Body of pancreas (tissue), 4 donors: ENCODE measurements around the gene TFAP2A. TPM values are rescaled to one million over a fixed set of nuclear protein-coding genes. Genes with fewer than 3 reads are reported as not detected.

Experiments
- ATAC-seq: fragments of 150-250 bp; one replicate; pipeline ENCODE4 v1.9.1; 2016
- DNase-seq, 4 donors: peaks; one replicate each; pipeline ENCODE4 v3.0.0-alpha.2; 2019
- H3K27ac ChIP-seq, 4 donors: fragments of 200-600 bp; sonication (generic); 1 replicate in 3 of 4; 2 replicates in 1 of 4; pipeline versions ENCODE4 v1.5.1 to v1.6.1; 2016 to 2019; ENCODE audit warnings: mild to moderate bottlenecking in 1 of 4, mixed read lengths in 1 of 4, moderate library complexity in 1 of 4
- H3K27me3 ChIP-seq, 2 donors: fragments of 200-600 bp; sonication (generic); one replicate each; pipeline ENCODE4 v1.6.0; 2016; ENCODE audit warnings: mild to moderate bottlenecking in 1 of 2
- H3K36me3 ChIP-seq, 2 donors: fragments of 200-600 bp; sonication (generic); replicated peaks in 1 of 2; 2 replicates each; pipeline ENCODE4 v1.5.1; 2016; ENCODE audit warnings: low read depth in 2 of 2; ENCODE audit not compliant: insufficient read depth in 1 of 2
- H3K4me1 ChIP-seq: fragments of 200-600 bp; sonication (generic); one replicate; pipeline ENCODE4 v1.6.0; 2016
- H3K4me3 ChIP-seq, 2 donors: fragments of 200-600 bp; sonication (generic); 1 replicate in 1 of 2; 2 replicates in 1 of 2; pipeline ENCODE4 v1.5.1; 2016 to 2019
- H3K9me3 ChIP-seq, 3 donors: fragments of 200-600 bp; sonication (generic); 1 replicate in 2 of 3; 2 replicates in 1 of 3; pipeline ENCODE4 v1.5.1; 2016
- POLR2A ChIP-seq, 3 donors: fragments of 450-650 bp; IDR thresholded peaks; one replicate each; pipeline ENCODE4 v1.6.1; 2016; ENCODE audit warnings: antibody characterized with exemption in 3 of 3, mild to moderate bottlenecking in 2 of 3
- WGBS, 2 donors: methylation state at CpG; one replicate each; pipeline ENCODE4 v1.1.5; 2017; 5-methylcytosine and 5-hydroxymethylcytosine counted together
- intact Hi-C: fragments of 100-400 bp; cut with DNase I; formaldehyde crosslinking; loops from one replicate; pipeline ENCODE4 v1.15.1; 2023
- total RNA-seq, 2 donors: library from RNA; depleted of rRNA; stranded (reverse); fragments of >200 nt; gene quantifications; one replicate each; pipeline ENCODE4 v1.1.0, GENCODE V29; 2016
- TF ChIP-seq, protein P1 (sequence below), 7 experiments: fragments of 450-650 bp in 4 of 7; fragments of 200-600 bp in 3 of 7; sonication (generic) in 3 of 7; IDR thresholded peaks; one replicate each; pipeline ENCODE4 v1.5.1; 2016 to 2019; ENCODE audit warnings: antibody characterized with exemption in 7 of 7

TFAP2A gene
- total RNA-seq, 2 donors from 2014 or later: not detected

DNA sequence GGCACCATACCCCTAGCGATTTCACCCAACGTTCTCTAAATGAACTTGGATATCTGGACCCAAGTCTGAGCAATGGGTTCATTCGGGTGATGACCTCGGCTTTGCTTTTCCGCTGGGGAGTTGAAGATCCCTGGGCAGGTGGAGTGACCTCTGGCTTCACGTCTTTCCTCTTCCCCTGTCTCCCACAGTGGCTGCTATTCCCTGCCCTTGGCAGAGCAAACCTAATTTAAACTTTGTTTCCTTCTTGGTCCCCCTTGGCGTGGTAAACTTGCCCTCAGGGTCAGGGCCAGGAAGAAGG is 7.8 kb upstream of the TFAP2A start:
- TF ChIP-seq POLR2A (IDR thresholded peaks at IDR 0.05): no peak
- TF ChIP-seq, protein P1, sequence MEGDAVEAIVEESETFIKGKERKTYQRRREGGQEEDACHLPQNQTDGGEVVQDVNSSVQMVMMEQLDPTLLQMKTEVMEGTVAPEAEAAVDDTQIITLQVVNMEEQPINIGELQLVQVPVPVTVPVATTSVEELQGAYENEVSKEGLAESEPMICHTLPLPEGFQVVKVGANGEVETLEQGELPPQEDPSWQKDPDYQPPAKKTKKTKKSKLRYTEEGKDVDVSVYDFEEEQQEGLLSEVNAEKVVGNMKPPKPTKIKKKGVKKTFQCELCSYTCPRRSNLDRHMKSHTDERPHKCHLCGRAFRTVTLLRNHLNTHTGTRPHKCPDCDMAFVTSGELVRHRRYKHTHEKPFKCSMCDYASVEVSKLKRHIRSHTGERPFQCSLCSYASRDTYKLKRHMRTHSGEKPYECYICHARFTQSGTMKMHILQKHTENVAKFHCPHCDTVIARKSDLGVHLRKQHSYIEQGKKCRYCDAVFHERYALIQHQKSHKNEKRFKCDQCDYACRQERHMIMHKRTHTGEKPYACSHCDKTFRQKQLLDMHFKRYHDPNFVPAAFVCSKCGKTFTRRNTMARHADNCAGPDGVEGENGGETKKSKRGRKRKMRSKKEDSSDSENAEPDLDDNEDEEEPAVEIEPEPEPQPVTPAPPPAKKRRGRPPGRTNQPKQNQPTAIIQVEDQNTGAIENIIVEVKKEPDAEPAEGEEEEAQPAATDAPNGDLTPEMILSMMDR (IDR thresholded peaks at IDR 0.05): no peak
- 6 to 23% methylated on average over 7 of the region's 7 CpGs for whole genome bisulfite sequencing, 2 donors
- peaks cover 0 to 55% of the 10 kb centered on the region in 2 donors for H3K27me3 ChIP-seq
- intact Hi-C loops: no loop called here
- H3K36me3 ChIP-seq: no peaks in the 10 kb centered on the region
- H3K27ac ChIP-seq: no peak overlapping the region
- no peak for DNase-seq
- no peaks in the 10 kb centered on the region for H3K9me3 ChIP-seq
- peaks cover 25% of the 10 kb centered on the region for H3K4me1 ChIP-seq
- no peak for ATAC-seq
- H3K4me3 ChIP-seq: no peak overlapping the region

DNA sequence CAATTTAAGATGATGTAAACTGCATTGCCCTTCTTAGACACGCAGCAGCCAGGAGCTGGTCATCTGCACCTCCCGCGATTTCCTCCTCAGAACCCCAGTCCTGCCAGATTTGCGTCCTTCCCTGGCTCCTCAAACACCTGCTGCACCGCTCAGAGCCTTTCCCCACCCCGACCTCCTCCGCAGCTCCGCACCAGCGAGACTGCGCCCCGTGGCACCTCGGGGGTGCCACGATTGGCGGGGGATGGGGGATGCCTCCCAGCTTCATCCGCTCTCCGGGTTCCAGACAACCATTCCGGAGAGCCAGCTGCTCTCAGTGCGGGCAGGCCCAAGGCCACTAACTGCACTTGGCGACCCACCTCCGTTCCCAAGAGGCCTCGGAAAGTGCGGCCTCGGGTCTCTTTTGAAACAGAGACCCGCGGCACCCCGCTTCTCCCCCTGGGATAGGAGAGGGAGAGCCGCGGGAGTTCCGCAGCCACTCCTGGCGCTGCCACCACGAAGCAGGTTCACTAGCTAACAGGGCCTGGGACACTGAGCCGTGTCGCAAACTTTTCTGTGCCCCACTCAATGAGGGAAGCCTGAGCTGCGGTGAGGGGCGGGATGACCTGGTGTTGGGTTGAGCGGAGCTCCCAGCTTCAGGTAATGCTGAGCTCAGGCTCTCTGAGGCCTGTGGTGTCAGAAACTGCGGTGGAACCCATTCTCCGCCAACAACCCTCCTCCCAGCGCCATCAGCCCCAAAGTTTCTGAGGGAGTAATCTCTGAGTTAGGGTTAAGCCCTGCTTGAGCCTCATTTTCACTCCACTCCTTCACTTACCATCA is 7.3 kb upstream of the TFAP2A start:
- Histone ChIP-seq H3K4me1 (peaks cover 28% of the 10 kb centered on the region), H3K27me3 (peaks cover 0 to 61% of the 10 kb centered on the region in 2 donors), H3K9me3 (no peaks in the 10 kb centered on the region), H3K27ac (no peak overlapping the region), H3K4me3 (no peak overlapping the region), H3K36me3 (no peaks in the 10 kb centered on the region)
- DNase-seq (no peak), ATAC-seq (no peak)
- intact Hi-C loops: no loop called here
- WGBS, 2 donors: 6 to 7% methylated on average over 12 to 31 of the region's 39 CpGs
- TF ChIP-seq, protein P1 (IDR thresholded peaks at IDR 0.05): no peak
- TF ChIP-seq POLR2A (IDR thresholded peaks at IDR 0.05): no peak

DNA sequence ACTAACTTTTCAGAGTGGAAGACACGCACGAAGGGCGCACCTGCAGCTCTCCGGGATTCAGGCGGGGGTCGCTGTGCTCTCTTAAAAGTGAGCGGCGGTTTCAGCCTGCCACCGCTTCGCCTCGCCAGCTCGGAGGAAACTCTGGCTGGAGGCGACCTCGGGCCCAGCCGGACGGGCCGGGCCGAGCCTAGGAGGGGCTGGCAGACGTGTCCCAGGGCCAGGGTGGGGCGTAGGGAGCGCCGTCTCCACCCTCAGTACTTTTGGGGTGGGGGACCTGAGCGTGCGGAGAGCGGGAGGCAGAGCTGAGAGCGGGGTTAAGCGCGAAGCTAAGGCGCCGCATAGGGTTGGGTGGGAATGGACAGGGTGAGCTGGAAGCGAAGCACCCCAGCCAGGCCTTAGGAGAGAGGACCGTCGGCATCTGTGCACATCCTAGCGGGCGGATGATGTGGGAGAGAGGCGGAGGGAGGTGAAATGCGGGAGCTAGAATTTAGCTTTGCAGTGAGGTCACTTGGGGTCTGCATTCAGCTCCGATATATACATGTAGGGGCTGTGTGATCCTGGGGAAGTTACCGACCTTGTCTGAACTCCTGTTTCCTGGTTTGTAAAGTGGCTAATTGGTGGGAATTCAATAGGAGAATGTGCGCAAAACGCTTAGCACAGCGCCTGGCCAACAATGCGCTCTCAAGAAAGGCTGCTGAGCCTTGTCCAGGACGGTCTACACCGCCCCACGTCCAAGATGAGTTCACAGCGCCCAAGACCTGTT is 6.5 kb upstream of the TFAP2A start:
- Histone ChIP-seq H3K27ac (no peak overlapping the region), H3K4me1 (peaks cover 32% of the 10 kb centered on the region), H3K36me3 (no peaks in the 10 kb centered on the region)

DNA sequence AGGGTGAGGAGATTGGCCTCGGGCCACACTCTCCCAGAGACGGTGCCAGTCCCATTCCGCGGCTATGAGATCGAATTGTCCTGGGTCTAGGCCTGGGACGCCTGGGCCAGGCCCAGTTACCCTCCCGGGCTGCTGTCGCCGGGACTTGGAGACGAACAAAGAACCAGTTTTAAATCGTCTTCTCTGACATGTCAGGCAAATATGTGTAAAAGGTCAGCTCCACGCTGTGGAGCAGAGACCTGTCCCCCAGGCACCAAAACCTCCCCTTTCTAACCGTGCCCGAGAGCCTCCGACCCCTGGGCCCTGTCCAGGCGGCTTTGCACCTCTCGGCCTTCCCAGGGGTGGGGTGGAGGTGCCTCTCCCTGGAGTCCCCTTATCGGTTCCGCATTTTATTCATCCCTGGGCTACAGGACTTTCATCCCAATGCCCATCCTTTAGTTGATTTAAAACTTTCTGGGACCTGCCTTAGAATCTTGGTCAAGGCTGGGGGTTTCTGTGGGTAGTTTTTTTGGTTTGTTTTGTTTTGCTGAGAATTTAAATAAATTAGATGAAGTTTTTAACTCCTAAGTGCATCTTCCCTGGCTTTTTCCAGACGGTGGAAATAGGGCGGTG is 5.8 kb upstream of the TFAP2A start:
- no peak overlapping the region for H3K4me3 ChIP-seq
- H3K27ac ChIP-seq: no peak overlapping the region
- H3K27me3 ChIP-seq: peaks cover 0 to 74% of the 10 kb centered on the region in 2 donors
- H3K9me3 ChIP-seq: no peaks in the 10 kb centered on the region
- H3K36me3 ChIP-seq: no peaks in the 10 kb centered on the region
- intact Hi-C loops: no loop called here
- no peak for DNase-seq
- peaks cover 27% of the 10 kb centered on the region for H3K4me1 ChIP-seq
- ATAC-seq: no peak
- WGBS, 2 donors: 2 to 3% methylated on average over 19 to 21 of the region's 21 CpGs
- TF ChIP-seq POLR2A (IDR thresholded peaks at IDR 0.05): no peak
- TF ChIP-seq, protein P1 (IDR thresholded peaks at IDR 0.05): no peak

More for the DNA sequence above, 6.5 kb upstream of the TFAP2A start:
- H3K27me3 ChIP-seq: peaks cover 0 to 69% of the 10 kb centered on the region in 2 donors
- no peak for TF ChIP-seq POLR2A (IDR thresholded peaks at IDR 0.05)
- TF ChIP-seq, protein P1 (IDR thresholded peaks at IDR 0.05): no peak
- H3K4me3 ChIP-seq: no peak overlapping the region
- DNase-seq (no peak), ATAC-seq (no peak)
- H3K9me3 ChIP-seq: no peaks in the 10 kb centered on the region
- intact Hi-C loops: no loop called here
- 4 to 6% methylated on average over 45 to 47 of the region's 47 CpGs for WGBS, 2 donors
